GM12892 (cell line): ENCODE results near the gene APOA4.

Experiments used
- POLR2A ChIP-seq: IDR thresholded peaks from 2 replicates; pipeline ENCODE4 v1.6.1; 2011; ENCODE audit warnings: low read depth, low read length, control low read depth
- POLR2AphosphoS5 ChIP-seq: IDR thresholded peaks from 2 replicates; pipeline ENCODE4 v1.6.1; 2011; ENCODE audit warnings: low read depth, low read length, control low read depth
- TAF1 ChIP-seq: IDR thresholded peaks from 2 replicates; pipeline ENCODE4 v1.6.1; 2011; ENCODE audit warnings: low read depth, mild to moderate bottlenecking, control low read depth, low read length, borderline replicate concordance

GRCh38 chr11:116865696-116866095 lies 42.6 kb upstream of the APOA4 start:
- TF ChIP-seq POLR2A (no peak), POLR2AphosphoS5 (no peak), TAF1 (no peak)
